A673 (cell line): ENCODE results near the gene ITGB6. TPM values are rescaled to one million over a fixed set of nuclear protein-coding genes. Genes with fewer than 3 reads are reported as not detected.

Source experiments
- BruUV-seq: library from RNA; stranded (reverse); fragments of 400-500 nt; replicated peaks from 2 replicates; lab custom pipeline; 2021; lab: Mats Ljungman, UMichigan
- CTCF ChIA-PET: fragments of 300-600 bp; sonication (Branson Sonifier 250); formaldehyde crosslinking; loops from one replicate; lab custom pipeline; 2022; ENCODE audit warnings: antibody characterized with exemption; lab: Charles Lee
- POLR2A ChIA-PET: fragments of 300-600 bp; sonication (Branson Sonifier 250); formaldehyde crosslinking; loops from one replicate; lab custom pipeline; 2022; ENCODE audit warnings: antibody characterized with exemption; ENCODE audit not compliant: low non-redundant PET; lab: Charles Lee
- DNase-seq: peaks from one replicate; pipeline ENCODE4 v3.0.0-alpha.2; 2015; ENCODE audit warnings: low spot score
- H3K27ac ChIP-seq: fragments of 200-600 bp; sonication (generic); 2 replicates; pipeline ENCODE4 v1.5.1; 2016; ENCODE audit warnings: mixed run types, low read depth, mild to moderate bottlenecking, mixed read lengths, antibody characterized with exemption, low read length; ENCODE audit not compliant: poor library complexity, severe bottlenecking
- H3K27me3 ChIP-seq: fragments of 200-600 bp; sonication (generic); replicated peaks from 2 replicates; pipeline ENCODE4 v1.6.1; 2017; ENCODE audit warnings: mixed run types, low read depth, mild to moderate bottlenecking, mixed read lengths, antibody characterized with exemption, low read length; ENCODE audit not compliant: insufficient read depth, poor library complexity
- H3K36me3 ChIP-seq: fragments of 200-600 bp; sonication (generic); 2 replicates; pipeline ENCODE4 v1.6.1; 2016; ENCODE audit warnings: mixed run types, mild to moderate bottlenecking, mixed read lengths, antibody characterized with exemption, low read length; ENCODE audit not compliant: insufficient read depth, poor library complexity, severe bottlenecking
- H3K4me1 ChIP-seq: fragments of 200-600 bp; sonication (generic); 2 replicates; pipeline ENCODE4 v1.6.1; 2017; ENCODE audit warnings: mixed run types, mild to moderate bottlenecking, mixed read lengths, antibody characterized with exemption, low read length; ENCODE audit not compliant: insufficient read depth, poor library complexity, severe bottlenecking
- H3K4me3 ChIP-seq: fragments of 200-600 bp; sonication (generic); 2 replicates; pipeline ENCODE4 v1.5.1; 2016; ENCODE audit warnings: low read depth, mixed run types, mild to moderate bottlenecking, mixed read lengths, low read length; ENCODE audit not compliant: poor library complexity, severe bottlenecking
- H3K9me3 ChIP-seq: fragments of 200-600 bp; sonication (generic); 2 replicates; pipeline ENCODE4 v1.6.1; 2016; ENCODE audit warnings: mixed run types, low read depth, mild to moderate bottlenecking, mixed read lengths, antibody characterized with exemption, low read length; ENCODE audit not compliant: poor library complexity, severe bottlenecking
- EZH2 ChIP-seq: fragments of 200-600 bp; sonication (generic); IDR thresholded peaks from 2 replicates; pipeline ENCODE4 v1.6.1; 2017; ENCODE audit warnings: borderline replicate concordance, low read depth, mild to moderate bottlenecking, mixed read lengths, antibody characterized with exemption, low read length; ENCODE audit not compliant: poor library complexity, severe bottlenecking
- intact Hi-C: fragments of 100-400 bp; cut with micrococcal nuclease; formaldehyde crosslinking; loops from one replicate; pipeline ENCODE4 v1.10.0; 2022; ENCODE audit not compliant: unreplicated experiment
- total RNA-seq: library from RNA; stranded (reverse); gene quantifications from 2 replicates; pipeline ENCODE4 v1.2.3, GENCODE V29; 2021
- TF ChIP-seq, protein P1 (sequence below): fragments of 300-800, 200-600 bp; sonication (generic); conservative IDR thresholded peaks from 2 replicates; pipeline ENCODE4 v1.5.1; 2017; ENCODE audit warnings: low read depth, mild to moderate bottlenecking, antibody characterized with exemption, low read length, moderate library complexity, mixed read lengths

Gene ITGB6
- total RNA-seq, 1 experiment from 2014 or later, result not detected

DNA sequence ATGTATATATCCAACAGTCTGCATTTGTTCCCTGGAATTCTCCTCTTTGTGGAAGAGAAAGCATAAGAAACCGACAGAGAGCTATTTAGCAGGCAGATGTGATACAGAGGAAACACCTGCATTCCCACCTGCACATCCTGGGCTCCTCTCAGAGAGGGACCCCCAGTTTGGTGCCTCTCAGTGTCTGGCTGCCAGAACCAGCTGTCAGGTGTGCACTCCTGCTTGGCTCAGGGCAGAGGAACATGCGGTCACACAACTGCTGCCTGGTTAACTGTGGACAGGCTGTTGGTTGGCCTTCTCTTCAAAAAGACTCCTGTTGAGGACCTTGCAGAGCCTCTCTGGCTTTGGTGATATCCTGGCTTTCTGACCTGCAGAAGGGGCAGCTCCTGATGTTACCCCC lies 54.6 kb downstream of the ITGB6 start:
- intact Hi-C loops, result no loop called here
- ChIA-PET POLR2A (no interaction called here), CTCF (no interaction called here)
- Histone ChIP-seq H3K4me1 (no peaks in the 10 kb centered on the region), H3K4me3 (no peak overlapping the region), H3K9me3 (no peaks in the 10 kb centered on the region), H3K27me3 (peaks cover 21% of the 10 kb centered on the region), H3K36me3 (no peaks in the 10 kb centered on the region), H3K27ac (no peak overlapping the region)
- DNase-seq, result no peak
- no peak for TF ChIP-seq EZH2
- TF ChIP-seq, protein P1, sequence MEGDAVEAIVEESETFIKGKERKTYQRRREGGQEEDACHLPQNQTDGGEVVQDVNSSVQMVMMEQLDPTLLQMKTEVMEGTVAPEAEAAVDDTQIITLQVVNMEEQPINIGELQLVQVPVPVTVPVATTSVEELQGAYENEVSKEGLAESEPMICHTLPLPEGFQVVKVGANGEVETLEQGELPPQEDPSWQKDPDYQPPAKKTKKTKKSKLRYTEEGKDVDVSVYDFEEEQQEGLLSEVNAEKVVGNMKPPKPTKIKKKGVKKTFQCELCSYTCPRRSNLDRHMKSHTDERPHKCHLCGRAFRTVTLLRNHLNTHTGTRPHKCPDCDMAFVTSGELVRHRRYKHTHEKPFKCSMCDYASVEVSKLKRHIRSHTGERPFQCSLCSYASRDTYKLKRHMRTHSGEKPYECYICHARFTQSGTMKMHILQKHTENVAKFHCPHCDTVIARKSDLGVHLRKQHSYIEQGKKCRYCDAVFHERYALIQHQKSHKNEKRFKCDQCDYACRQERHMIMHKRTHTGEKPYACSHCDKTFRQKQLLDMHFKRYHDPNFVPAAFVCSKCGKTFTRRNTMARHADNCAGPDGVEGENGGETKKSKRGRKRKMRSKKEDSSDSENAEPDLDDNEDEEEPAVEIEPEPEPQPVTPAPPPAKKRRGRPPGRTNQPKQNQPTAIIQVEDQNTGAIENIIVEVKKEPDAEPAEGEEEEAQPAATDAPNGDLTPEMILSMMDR, result no peak
- BruUV-seq, result no TSS peak

DNA sequence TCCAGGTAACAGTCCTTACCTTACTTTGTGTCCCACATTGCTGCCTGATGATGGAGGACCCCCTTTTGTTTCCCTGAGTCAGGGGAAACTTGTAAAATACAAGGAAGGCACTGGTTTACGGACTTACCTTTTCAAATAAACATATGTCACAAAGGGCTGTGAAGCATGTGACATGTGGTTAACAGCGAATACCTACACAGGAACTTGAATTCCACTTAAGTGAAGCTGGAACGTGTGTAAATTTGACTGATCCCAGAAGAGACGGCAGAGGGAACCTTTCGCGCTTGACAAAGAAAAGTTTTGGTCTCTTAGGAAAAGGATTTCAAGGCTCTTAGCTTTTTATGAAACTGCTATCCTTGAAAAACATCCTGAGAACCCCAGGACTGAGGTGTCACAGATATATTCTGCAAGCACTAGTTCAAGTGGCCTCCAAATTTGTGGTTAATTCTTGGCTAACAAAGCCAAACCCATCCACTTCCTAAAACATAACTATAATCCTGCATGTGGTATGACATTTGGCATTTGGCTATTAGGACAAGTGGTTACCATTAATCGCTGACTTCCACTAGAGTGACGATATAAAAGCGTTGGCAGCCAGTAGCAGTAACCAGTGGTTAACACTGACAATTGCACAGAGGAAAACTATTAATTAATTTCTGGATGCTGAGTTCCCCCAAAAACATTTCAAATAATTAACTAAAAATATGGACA lies 55.6 kb downstream of the ITGB6 start:
- POLR2A ChIA-PET, result no interaction called here

DNA sequence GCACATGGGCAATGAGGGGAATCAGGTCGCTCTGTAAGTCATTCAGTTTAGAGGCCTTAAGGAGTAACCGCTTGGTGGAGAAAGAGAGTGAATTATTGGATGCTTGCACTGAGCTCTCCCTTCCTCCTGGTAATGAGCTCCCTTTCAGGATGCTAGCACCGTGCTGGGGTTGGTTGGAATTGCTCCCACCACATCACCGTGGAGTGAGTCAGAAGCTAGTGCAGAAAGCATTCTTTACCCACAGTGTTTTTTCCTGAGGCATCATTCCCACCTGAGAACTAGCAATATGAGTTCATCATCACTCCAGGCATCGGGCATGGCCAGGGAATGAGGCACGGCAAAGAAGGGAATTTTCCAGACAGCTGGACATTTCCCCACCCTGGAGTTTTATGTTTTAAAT lies 57.6 kb downstream of the ITGB6 start:
- Histone ChIP-seq H3K27ac (no peak overlapping the region), H3K4me3 (no peak overlapping the region), H3K36me3 (no peaks in the 10 kb centered on the region), H3K9me3 (no peaks in the 10 kb centered on the region), H3K4me1 (no peaks in the 10 kb centered on the region), H3K27me3 (peaks cover 17% of the 10 kb centered on the region)
- DNase-seq, result no peak
- POLR2A ChIA-PET, result no interaction called here
- CTCF ChIA-PET, result no interaction called here
- no TSS peak for BruUV-seq
- no peak for TF ChIP-seq EZH2
- TF ChIP-seq, protein P1, result no peak
- intact Hi-C loops, result no loop called here

More for the DNA sequence above, 55.6 kb downstream of the ITGB6 start:
- Histone ChIP-seq H3K27me3 (peaks cover 21% of the 10 kb centered on the region), H3K4me1 (no peaks in the 10 kb centered on the region), H3K36me3 (no peaks in the 10 kb centered on the region), H3K27ac (no peak overlapping the region), H3K9me3 (no peaks in the 10 kb centered on the region), H3K4me3 (no peak overlapping the region)
- no TSS peak for BruUV-seq
- intact Hi-C loops, result no loop called here
- no peak for TF ChIP-seq EZH2
- TF ChIP-seq, protein P1, result no peak
- no peak for DNase-seq
- CTCF ChIA-PET, result no interaction called here
